K562 (cell line): ENCODE results near the gene DAB2IP.

Experiments
- EP300 ChIP-seq: IDR thresholded peaks from 2 replicates; pipeline ENCODE4 v1.6.1; 2012; ENCODE audit warnings: low read length, improper control_type of control experiment
- ETV5 ChIP-seq: sonication (generic); formaldehyde crosslinking; IDR thresholded peaks from 2 replicates; pipeline ENCODE4 v1.4.0; 2020; ENCODE audit warnings: low read depth, mild to moderate bottlenecking, missing genetic modification reagents
- NFXL1 ChIP-seq: fragments of 450-650 bp; formaldehyde crosslinking; IDR thresholded peaks from 2 replicates; pipeline ENCODE4 v1.4.0; 2021; ENCODE audit warnings: mild to moderate bottlenecking
- PHB ChIP-seq: fragments of 250-450 bp; sonication (Bioruptor Pico); IDR thresholded peaks from 2 replicates; pipeline ENCODE4 v1.5.0; 2021
- POLR2A ChIP-seq: fragments of 450-650 bp; conservative IDR thresholded peaks from 2 replicates; pipeline ENCODE4 v1.6.1; 2016

- TF ChIP-seq POLR2A (no peak), EP300 (no peak), ETV5 (no peak), PHB (no peak), NFXL1 (CRISPR knock-in tag) (no peak)
Measured at GRCh38 chr9:121731090-121731489, 79.7 kb downstream of the DAB2IP start.
